ENCODE data around the gene MAMLD1.

MAMLD1 gene

GRCh38 chrX:150411656-150412055 lies 48.5 kb downstream of the MAMLD1 start:
- H3K4me3 ChIP-seq (ENCODE audit: low read length): no peak overlapping the region
- no peak for DNase-seq (ENCODE audit: low read depth)
- TF ChIP-seq CTCF (conservative IDR thresholded peaks at IDR 0.05; ENCODE audit: low read depth, low read length): no peak

GRCh38 chrX:150414228-150414627 lies 51.1 kb downstream of the MAMLD1 start:
- TF ChIP-seq CTCF (conservative IDR thresholded peaks at IDR 0.05; ENCODE audit: low read depth, low read length): no peak
- no peak for DNase-seq (ENCODE audit: low read depth)
- H3K4me3 ChIP-seq (ENCODE audit: low read length): no peak overlapping the region

GRCh38 chrX:150416469-150416868 lies 53.4 kb downstream of the MAMLD1 start:
- no peak for DNase-seq (ENCODE audit: low read depth)

GRCh38 chrX:150421816-150422215 lies 58.7 kb downstream of the MAMLD1 start:
- no peak for TF ChIP-seq CTCF (conservative IDR thresholded peaks at IDR 0.05; ENCODE audit: low read depth, low read length)
- no peak overlapping the region for H3K4me3 ChIP-seq (ENCODE audit: low read length)
- DNase-seq (ENCODE audit: low read depth): no peak

More at GRCh38 chrX:150416469-150416868, 53.4 kb downstream of the MAMLD1 start:
- TF ChIP-seq CTCF (conservative IDR thresholded peaks at IDR 0.05; ENCODE audit: low read depth, low read length): no peak
- no peak overlapping the region for H3K4me3 ChIP-seq (ENCODE audit: low read length)

GRCh38 chrX:150429594-150429993 lies 66.5 kb downstream of the MAMLD1 start:
- TF ChIP-seq CTCF (conservative IDR thresholded peaks at IDR 0.05; ENCODE audit: low read depth, low read length): no peak
- DNase-seq (ENCODE audit: low read depth): no peak
- H3K4me3 ChIP-seq (ENCODE audit: low read length): no peak overlapping the region

GRCh38 chrX:150436195-150436594 lies 73.1 kb downstream of the MAMLD1 start:
- no peak overlapping the region for H3K4me3 ChIP-seq (ENCODE audit: low read length)
- no peak for TF ChIP-seq CTCF (conservative IDR thresholded peaks at IDR 0.05; ENCODE audit: low read depth, low read length)
- no peak for DNase-seq (ENCODE audit: low read depth)

- no peak overlapping the region for H3K4me3 ChIP-seq (ENCODE audit: low read length)
- TF ChIP-seq CTCF (conservative IDR thresholded peaks at IDR 0.05; ENCODE audit: low read depth, low read length): no peak
- DNase-seq (ENCODE audit: low read depth): no peak
Measured at GRCh38 chrX:150438165-150438564, 75.0 kb downstream of the MAMLD1 start.
